Measurements from ENCODE around the gene DRGX. TPM values are rescaled to one million over a fixed set of nuclear protein-coding genes. Genes with fewer than 3 reads are reported as not detected.

Gene DRGX
- polyA plus RNA-seq, 3 donors, result 0.09 TPM; not detected in 2

GRCh38 chr10:49353026-49353894 lies 42.6 kb downstream of the DRGX start:
- DNase-seq (ENCODE audit: extremely low read depth in 1 of 11, low read depth in 9 of 11, low spot score in 4 of 11), result no peak

GRCh38 chr10:49352323-49352722 lies 43.6 kb downstream of the DRGX start:
- no peak for DNase-seq (ENCODE audit: extremely low read depth in 1 of 11, low read depth in 9 of 11, low spot score in 4 of 11)

- no peak for DNase-seq (ENCODE audit: extremely low read depth in 1 of 11, low read depth in 9 of 11, low spot score in 4 of 11)
These were observed 44.2 kb downstream of the DRGX start for GRCh38 chr10:49351669-49352068.

GRCh38 chr10:49350846-49351532 lies 44.9 kb downstream of the DRGX start:
- no peak for DNase-seq (ENCODE audit: extremely low read depth in 1 of 11, low read depth in 9 of 11, low spot score in 4 of 11)

- no peak for DNase-seq (ENCODE audit: extremely low read depth in 1 of 11, low read depth in 9 of 11, low spot score in 4 of 11)
These were observed 45.8 kb downstream of the DRGX start for GRCh38 chr10:49350138-49350537.

- no peak for DNase-seq (ENCODE audit: extremely low read depth in 1 of 11, low read depth in 9 of 11, low spot score in 4 of 11)
These were observed 46.5 kb downstream of the DRGX start for GRCh38 chr10:49349390-49349789.

- no peak for DNase-seq (ENCODE audit: extremely low read depth in 1 of 11, low read depth in 9 of 11, low spot score in 4 of 11)
These were observed 47.3 kb downstream of the DRGX start for GRCh38 chr10:49348593-49348992.

- no peak for DNase-seq (ENCODE audit: extremely low read depth in 1 of 11, low read depth in 9 of 11, low spot score in 4 of 11)
These were observed 48.1 kb downstream of the DRGX start for GRCh38 chr10:49347827-49348226.

GRCh38 chr10:49347342-49347741 lies 48.5 kb downstream of the DRGX start:
- no peak for DNase-seq (ENCODE audit: extremely low read depth in 1 of 11, low read depth in 9 of 11, low spot score in 4 of 11)

- no peak for DNase-seq (ENCODE audit: extremely low read depth in 1 of 11, low read depth in 9 of 11, low spot score in 4 of 11)
These were observed 51.0 kb downstream of the DRGX start for GRCh38 chr10:49344840-49345239.

GRCh38 chr10:49338604-49339003 lies 57.3 kb downstream of the DRGX start:
- DNase-seq (ENCODE audit: extremely low read depth in 1 of 11, low read depth in 9 of 11, low spot score in 4 of 11), result no peak

GRCh38 chr10:49335364-49335972 lies 60.4 kb downstream of the DRGX start:
- DNase-seq (ENCODE audit: extremely low read depth in 1 of 11, low read depth in 9 of 11, low spot score in 4 of 11), result no peak

GRCh38 chr10:49334964-49335363 lies 60.9 kb downstream of the DRGX start:
- no peak for DNase-seq (ENCODE audit: extremely low read depth in 1 of 11, low read depth in 9 of 11, low spot score in 4 of 11)

- no peak for DNase-seq (ENCODE audit: extremely low read depth in 1 of 11, low read depth in 9 of 11, low spot score in 4 of 11)
These were observed 62.7 kb downstream of the DRGX start for GRCh38 chr10:49333192-49333591.

GRCh38 chr10:49332768-49333167 lies 63.1 kb downstream of the DRGX start:
- no peak for DNase-seq (ENCODE audit: extremely low read depth in 1 of 11, low read depth in 9 of 11, low spot score in 4 of 11)

GRCh38 chr10:49332333-49332732 lies 63.6 kb downstream of the DRGX start:
- DNase-seq (ENCODE audit: extremely low read depth in 1 of 11, low read depth in 9 of 11, low spot score in 4 of 11), result no peak

- no peak for DNase-seq (ENCODE audit: extremely low read depth in 1 of 11, low read depth in 9 of 11, low spot score in 4 of 11)
These were observed 64.5 kb downstream of the DRGX start for GRCh38 chr10:49331431-49331830.

GRCh38 chr10:49330127-49330665 lies 65.7 kb downstream of the DRGX start:
- DNase-seq (ENCODE audit: extremely low read depth in 1 of 11, low read depth in 9 of 11, low spot score in 4 of 11), result no peak

GRCh38 chr10:49329146-49329505 lies 66.8 kb downstream of the DRGX start:
- DNase-seq (ENCODE audit: extremely low read depth in 1 of 11, low read depth in 9 of 11, low spot score in 4 of 11), result no peak
